ENCODE measurements around the gene TRIM10. TPM values are rescaled to one million over a fixed set of nuclear protein-coding genes. Genes with fewer than 3 reads are reported as not detected.

The TRIM10 gene
- total RNA-seq, 1 donor from 2014 or later, result not detected

GRCh38 chr6:30149858-30150550 is 11.0 kb downstream of the TRIM10 start:
- H3K27me3 Mint-ChIP-seq (ENCODE audit: low read depth), result peaks cover 77% of the 10 kb centered on the region
- no peaks in the 10 kb centered on the region for H3K9me3 Mint-ChIP-seq
- no peaks in the 10 kb centered on the region for H3K36me3 Mint-ChIP-seq
- no peak overlapping the region for H3K4me3 Mint-ChIP-seq
- no peak for DNase-seq (ENCODE audit: low spot score in 2 of 2, unreplicated experiment in 2 of 2)
- TF ChIP-seq CTCF (IDR thresholded peaks at IDR 0.05; ENCODE audit: unreplicated experiment), result no peak
- H3K4me1 Mint-ChIP-seq, result peaks cover 5% of the 10 kb centered on the region
- H3K27ac Mint-ChIP-seq, result no peak overlapping the region

- Mint-ChIP-seq H3K36me3 (no peaks in the 10 kb centered on the region), H3K4me1 (no peaks in the 10 kb centered on the region), H3K27me3 (ENCODE audit: low read depth) (peaks cover 77% of the 10 kb centered on the region), H3K9me3 (no peaks in the 10 kb centered on the region), H3K4me3 (no peak overlapping the region), H3K27ac (no peak overlapping the region)
- TF ChIP-seq CTCF (IDR thresholded peaks at IDR 0.05; ENCODE audit: unreplicated experiment), result no peak
- no peak for DNase-seq (ENCODE audit: low spot score in 2 of 2, unreplicated experiment in 2 of 2)
Observed at GRCh38 chr6:30149234-30149633, 11.8 kb downstream of the TRIM10 start.

- TF ChIP-seq CTCF (IDR thresholded peaks at IDR 0.05; ENCODE audit: unreplicated experiment), result no peak
- Mint-ChIP-seq H3K9me3 (no peaks in the 10 kb centered on the region), H3K4me1 (no peaks in the 10 kb centered on the region), H3K36me3 (no peaks in the 10 kb centered on the region), H3K27ac (no peak overlapping the region), H3K27me3 (ENCODE audit: low read depth) (peaks cover 74% of the 10 kb centered on the region), H3K4me3 (no peak overlapping the region)
- no peak for DNase-seq (ENCODE audit: low spot score in 2 of 2, unreplicated experiment in 2 of 2)
Observed at GRCh38 chr6:30147096-30147495, 13.9 kb downstream of the TRIM10 start.

- H3K9me3 Mint-ChIP-seq, result no peaks in the 10 kb centered on the region
- H3K4me3 Mint-ChIP-seq, result no peak overlapping the region
- H3K36me3 Mint-ChIP-seq, result no peaks in the 10 kb centered on the region
- no peak for DNase-seq (ENCODE audit: low spot score in 2 of 2, unreplicated experiment in 2 of 2)
- no peaks in the 10 kb centered on the region for H3K4me1 Mint-ChIP-seq
- no peak overlapping the region for H3K27ac Mint-ChIP-seq
- peaks cover 78% of the 10 kb centered on the region for H3K27me3 Mint-ChIP-seq (ENCODE audit: low read depth)
- no peak for TF ChIP-seq CTCF (IDR thresholded peaks at IDR 0.05; ENCODE audit: unreplicated experiment)
Observed at GRCh38 chr6:30145818-30146217, 15.2 kb downstream of the TRIM10 start.

GRCh38 chr6:30144811-30145210 is 16.2 kb downstream of the TRIM10 start:
- Mint-ChIP-seq H3K27me3 (ENCODE audit: low read depth) (peaks cover 79% of the 10 kb centered on the region), H3K27ac (no peak overlapping the region), H3K36me3 (no peaks in the 10 kb centered on the region), H3K9me3 (no peaks in the 10 kb centered on the region), H3K4me3 (no peak overlapping the region), H3K4me1 (no peaks in the 10 kb centered on the region)
- DNase-seq (ENCODE audit: low spot score in 2 of 2, unreplicated experiment in 2 of 2), result no peak
- no peak for TF ChIP-seq CTCF (IDR thresholded peaks at IDR 0.05; ENCODE audit: unreplicated experiment)

All from mesothelial cell of epicardium (in vitro differentiated cells).